HG02973 (cell line): ENCODE measurements around the gene F7.

Experiments
- ATAC-seq: cut with Tn5 transposase; IDR thresholded peaks from one replicate; pipeline ENCODE4 v1.9.1; 2021; ENCODE audit warnings: moderate library complexity; ENCODE audit not compliant: unreplicated experiment

Gene F7

GRCh38 chr13:113086031-113086750 is 19.4 kb upstream of the F7 start:
- ATAC-seq, result no peak

GRCh38 chr13:113086991-113087922 is 18.3 kb upstream of the F7 start:
- ATAC-seq, result no peak

GRCh38 chr13:113087923-113088690 is 17.5 kb upstream of the F7 start:
- ATAC-seq, result no peak

GRCh38 chr13:113088691-113089020 is 16.9 kb upstream of the F7 start:
- no peak for ATAC-seq

- no peak for ATAC-seq
Observed at GRCh38 chr13:113089693-113090414, 15.7 kb upstream of the F7 start.

- no peak for ATAC-seq
Observed at GRCh38 chr13:113090415-113090770, 15.2 kb upstream of the F7 start.

GRCh38 chr13:113090806-113091205 is 14.8 kb upstream of the F7 start:
- ATAC-seq, result no peak

- no peak for ATAC-seq
Observed at GRCh38 chr13:113091211-113091771, 14.3 kb upstream of the F7 start.

GRCh38 chr13:113091891-113092775 is 13.5 kb upstream of the F7 start:
- no peak for ATAC-seq

GRCh38 chr13:113092776-113093579 is 12.6 kb upstream of the F7 start:
- ATAC-seq, result no peak

- ATAC-seq, result no peak
Observed at GRCh38 chr13:113093580-113094409, 11.8 kb upstream of the F7 start.

- no peak for ATAC-seq
Observed at GRCh38 chr13:113094410-113094800, 11.2 kb upstream of the F7 start.

- no peak for ATAC-seq
Observed at GRCh38 chr13:113095146-113096051, 10.2 kb upstream of the F7 start.

GRCh38 chr13:113096052-113096744 is 9.4 kb upstream of the F7 start:
- ATAC-seq, result no peak

- ATAC-seq, result no peak
Observed at GRCh38 chr13:113096745-113097305, 8.8 kb upstream of the F7 start.

GRCh38 chr13:113097651-113098050 is 7.9 kb upstream of the F7 start:
- ATAC-seq, result no peak
